Ammon's horn (tissue), 1 donor: ENCODE data around the gene ZSCAN30.

ENCODE experiments used
- DNase-seq: peaks from one replicate; pipeline ENCODE4 v3.0.0-alpha.2; 2016; ENCODE audit warnings: low spot score

Gene ZSCAN30

GRCh38 chr18:35278969-35279368 is 11.1 kb downstream of the ZSCAN30 start:
- DNase-seq, result no peak

GRCh38 chr18:35278085-35278484 is 11.9 kb downstream of the ZSCAN30 start:
- no peak for DNase-seq

- DNase-seq, result no peak
These were observed 12.4 kb downstream of the ZSCAN30 start for GRCh38 chr18:35277633-35278032.

- no peak for DNase-seq
These were observed 13.8 kb downstream of the ZSCAN30 start for GRCh38 chr18:35276267-35276666.

GRCh38 chr18:35271656-35272055 is 18.4 kb downstream of the ZSCAN30 start:
- no peak for DNase-seq

GRCh38 chr18:35268821-35269220 is 21.2 kb downstream of the ZSCAN30 start:
- DNase-seq, result peak; percentile 41

- DNase-seq, result no peak
These were observed 22.2 kb downstream of the ZSCAN30 start for GRCh38 chr18:35267809-35268208.

GRCh38 chr18:35267161-35267651 is 22.8 kb downstream of the ZSCAN30 start:
- DNase-seq, result peak; percentile 86

- DNase-seq, result no peak
These were observed 25.6 kb downstream of the ZSCAN30 start for GRCh38 chr18:35264409-35264808.

GRCh38 chr18:35256947-35257346 is 33.1 kb downstream of the ZSCAN30 start:
- DNase-seq, result no peak

GRCh38 chr18:35253655-35254287 is 36.3 kb downstream of the ZSCAN30 start:
- DNase-seq, result no peak

GRCh38 chr18:35252466-35252865 is 37.6 kb downstream of the ZSCAN30 start:
- no peak for DNase-seq

- DNase-seq, result no peak
These were observed 41.6 kb downstream of the ZSCAN30 start for GRCh38 chr18:35248429-35248828.

- peak; percentile 27 for DNase-seq
These were observed 42.4 kb downstream of the ZSCAN30 start for GRCh38 chr18:35247412-35248249.

GRCh38 chr18:35246831-35247230 is 43.2 kb downstream of the ZSCAN30 start:
- DNase-seq, result no peak

- DNase-seq, result no peak
These were observed 44.2 kb downstream of the ZSCAN30 start for GRCh38 chr18:35245719-35246317.

GRCh38 chr18:35244671-35245070 is 45.4 kb downstream of the ZSCAN30 start:
- no peak for DNase-seq

GRCh38 chr18:35242426-35242825 is 47.6 kb downstream of the ZSCAN30 start:
- no peak for DNase-seq

- no peak for DNase-seq
These were observed 48.6 kb downstream of the ZSCAN30 start for GRCh38 chr18:35241448-35241804.

- DNase-seq, result peak; percentile 98
These were observed 49.2 kb downstream of the ZSCAN30 start, which contains the start of gene ZNF397 for GRCh38 chr18:35240664-35241447. TSS of gene ZNF397 (plus strand) at chr18:35241034. CDS start at chr18:35242471, 1,437 bp downstream.

- no peak for DNase-seq
These were observed 50.7 kb downstream of the ZSCAN30 start for GRCh38 chr18:35239314-35239713.
